Measurements from ENCODE around the gene PPP1R9A.

The PPP1R9A gene

GRCh38 chr7:95205665-95206225 is 298.4 kb downstream of the PPP1R9A start:
- Histone ChIP-seq H3K9me3 (ENCODE audit: control insufficient read depth, low read length) (no peaks in the 10 kb centered on the region), H3K27ac (ENCODE audit: insufficient read depth, low read length, poor library complexity, severe bottlenecking) (no peak overlapping the region), H3K36me3 (ENCODE audit: control insufficient read depth, insufficient read depth, low read length) (no peaks in the 10 kb centered on the region), H3K4me3 (ENCODE audit: insufficient read depth, low read depth, low read length, poor library complexity, severe bottlenecking) (no peak overlapping the region), H3K27me3 (replicated peaks; ENCODE audit: control insufficient read depth, insufficient read depth, low read length, poor library complexity, severe bottlenecking) (no peaks in the 10 kb centered on the region), H3K4me1 (ENCODE audit: control insufficient read depth, insufficient read depth, low read length, poor library complexity, severe bottlenecking) (no peaks in the 10 kb centered on the region)
- no peak for DNase-seq

- Histone ChIP-seq H3K4me1 (ENCODE audit: control insufficient read depth, insufficient read depth, low read length, poor library complexity, severe bottlenecking) (no peaks in the 10 kb centered on the region), H3K27me3 (replicated peaks; ENCODE audit: control insufficient read depth, insufficient read depth, low read length, poor library complexity, severe bottlenecking) (no peaks in the 10 kb centered on the region), H3K27ac (ENCODE audit: insufficient read depth, low read length, poor library complexity, severe bottlenecking) (no peak overlapping the region), H3K4me3 (ENCODE audit: insufficient read depth, low read depth, low read length, poor library complexity, severe bottlenecking) (no peak overlapping the region), H3K36me3 (ENCODE audit: control insufficient read depth, insufficient read depth, low read length) (no peaks in the 10 kb centered on the region), H3K9me3 (ENCODE audit: control insufficient read depth, low read length) (no peaks in the 10 kb centered on the region)
- no peak for DNase-seq
These were observed 301.9 kb downstream of the PPP1R9A start for GRCh38 chr7:95209276-95209675.

- no peaks in the 10 kb centered on the region for H3K4me1 ChIP-seq (ENCODE audit: control insufficient read depth, insufficient read depth, low read length, poor library complexity, severe bottlenecking)
- no peak overlapping the region for H3K27ac ChIP-seq (ENCODE audit: insufficient read depth, low read length, poor library complexity, severe bottlenecking)
- no peak for DNase-seq
- H3K9me3 ChIP-seq (ENCODE audit: control insufficient read depth, low read length): no peaks in the 10 kb centered on the region
- no peaks in the 10 kb centered on the region for H3K27me3 ChIP-seq (replicated peaks; ENCODE audit: control insufficient read depth, insufficient read depth, low read length, poor library complexity, severe bottlenecking)
- no peak overlapping the region for H3K4me3 ChIP-seq (ENCODE audit: insufficient read depth, low read depth, low read length, poor library complexity, severe bottlenecking)
- H3K36me3 ChIP-seq (ENCODE audit: control insufficient read depth, insufficient read depth, low read length): no peaks in the 10 kb centered on the region
These were observed 302.4 kb downstream of the PPP1R9A start for GRCh38 chr7:95209788-95210187.

- Histone ChIP-seq H3K4me1 (ENCODE audit: control insufficient read depth, insufficient read depth, low read length, poor library complexity, severe bottlenecking) (no peaks in the 10 kb centered on the region), H3K4me3 (ENCODE audit: insufficient read depth, low read depth, low read length, poor library complexity, severe bottlenecking) (no peak overlapping the region), H3K36me3 (ENCODE audit: control insufficient read depth, insufficient read depth, low read length) (no peaks in the 10 kb centered on the region), H3K27me3 (replicated peaks; ENCODE audit: control insufficient read depth, insufficient read depth, low read length, poor library complexity, severe bottlenecking) (no peaks in the 10 kb centered on the region), H3K27ac (ENCODE audit: insufficient read depth, low read length, poor library complexity, severe bottlenecking) (no peak overlapping the region), H3K9me3 (ENCODE audit: control insufficient read depth, low read length) (no peaks in the 10 kb centered on the region)
- no peak for DNase-seq
These were observed 305.8 kb downstream of the PPP1R9A start for GRCh38 chr7:95213148-95213547.

GRCh38 chr7:95213809-95214492 is 306.6 kb downstream of the PPP1R9A start:
- Histone ChIP-seq H3K27ac (ENCODE audit: insufficient read depth, low read length, poor library complexity, severe bottlenecking) (no peak overlapping the region), H3K4me1 (ENCODE audit: control insufficient read depth, insufficient read depth, low read length, poor library complexity, severe bottlenecking) (no peaks in the 10 kb centered on the region), H3K27me3 (replicated peaks; ENCODE audit: control insufficient read depth, insufficient read depth, low read length, poor library complexity, severe bottlenecking) (no peaks in the 10 kb centered on the region), H3K36me3 (ENCODE audit: control insufficient read depth, insufficient read depth, low read length) (no peaks in the 10 kb centered on the region), H3K9me3 (ENCODE audit: control insufficient read depth, low read length) (no peaks in the 10 kb centered on the region), H3K4me3 (ENCODE audit: insufficient read depth, low read depth, low read length, poor library complexity, severe bottlenecking) (no peak overlapping the region)
- no peak for DNase-seq

GRCh38 chr7:95219721-95220120 is 312.3 kb downstream of the PPP1R9A start:
- Histone ChIP-seq H3K27me3 (replicated peaks; ENCODE audit: control insufficient read depth, insufficient read depth, low read length, poor library complexity, severe bottlenecking) (no peaks in the 10 kb centered on the region), H3K36me3 (ENCODE audit: control insufficient read depth, insufficient read depth, low read length) (no peaks in the 10 kb centered on the region), H3K4me1 (ENCODE audit: control insufficient read depth, insufficient read depth, low read length, poor library complexity, severe bottlenecking) (no peaks in the 10 kb centered on the region), H3K27ac (ENCODE audit: insufficient read depth, low read length, poor library complexity, severe bottlenecking) (no peak overlapping the region), H3K4me3 (ENCODE audit: insufficient read depth, low read depth, low read length, poor library complexity, severe bottlenecking) (no peak overlapping the region), H3K9me3 (ENCODE audit: control insufficient read depth, low read length) (no peaks in the 10 kb centered on the region)
- DNase-seq: no peak

- no peak for DNase-seq
- H3K27me3 ChIP-seq (replicated peaks; ENCODE audit: control insufficient read depth, insufficient read depth, low read length, poor library complexity, severe bottlenecking): no peaks in the 10 kb centered on the region
- no peaks in the 10 kb centered on the region for H3K4me1 ChIP-seq (ENCODE audit: control insufficient read depth, insufficient read depth, low read length, poor library complexity, severe bottlenecking)
- no peak overlapping the region for H3K4me3 ChIP-seq (ENCODE audit: insufficient read depth, low read depth, low read length, poor library complexity, severe bottlenecking)
- H3K9me3 ChIP-seq (ENCODE audit: control insufficient read depth, low read length): no peaks in the 10 kb centered on the region
- H3K27ac ChIP-seq (ENCODE audit: insufficient read depth, low read length, poor library complexity, severe bottlenecking): no peak overlapping the region
- H3K36me3 ChIP-seq (ENCODE audit: control insufficient read depth, insufficient read depth, low read length): no peaks in the 10 kb centered on the region
These were observed 312.9 kb downstream of the PPP1R9A start for GRCh38 chr7:95220328-95220727.

- H3K9me3 ChIP-seq (ENCODE audit: control insufficient read depth, low read length): no peaks in the 10 kb centered on the region
- H3K4me1 ChIP-seq (ENCODE audit: control insufficient read depth, insufficient read depth, low read length, poor library complexity, severe bottlenecking): no peaks in the 10 kb centered on the region
- no peaks in the 10 kb centered on the region for H3K36me3 ChIP-seq (ENCODE audit: control insufficient read depth, insufficient read depth, low read length)
- no peak for DNase-seq
- no peaks in the 10 kb centered on the region for H3K27me3 ChIP-seq (replicated peaks; ENCODE audit: control insufficient read depth, insufficient read depth, low read length, poor library complexity, severe bottlenecking)
- H3K27ac ChIP-seq (ENCODE audit: insufficient read depth, low read length, poor library complexity, severe bottlenecking): no peak overlapping the region
- H3K4me3 ChIP-seq (ENCODE audit: insufficient read depth, low read depth, low read length, poor library complexity, severe bottlenecking): no peak overlapping the region
These were observed 317.9 kb downstream of the PPP1R9A start for GRCh38 chr7:95225301-95225700.

- Histone ChIP-seq H3K27me3 (replicated peaks; ENCODE audit: control insufficient read depth, insufficient read depth, low read length, poor library complexity, severe bottlenecking) (no peaks in the 10 kb centered on the region), H3K9me3 (ENCODE audit: control insufficient read depth, low read length) (no peaks in the 10 kb centered on the region), H3K4me3 (ENCODE audit: insufficient read depth, low read depth, low read length, poor library complexity, severe bottlenecking) (no peak overlapping the region), H3K36me3 (ENCODE audit: control insufficient read depth, insufficient read depth, low read length) (no peaks in the 10 kb centered on the region), H3K4me1 (ENCODE audit: control insufficient read depth, insufficient read depth, low read length, poor library complexity, severe bottlenecking) (no peaks in the 10 kb centered on the region), H3K27ac (ENCODE audit: insufficient read depth, low read length, poor library complexity, severe bottlenecking) (no peak overlapping the region)
- no peak for DNase-seq
These were observed 321.9 kb downstream of the PPP1R9A start for GRCh38 chr7:95229301-95229700.

GRCh38 chr7:95238252-95238943 is 331.0 kb downstream of the PPP1R9A start:
- Histone ChIP-seq H3K36me3 (ENCODE audit: control insufficient read depth, insufficient read depth, low read length) (no peaks in the 10 kb centered on the region), H3K27me3 (replicated peaks; ENCODE audit: control insufficient read depth, insufficient read depth, low read length, poor library complexity, severe bottlenecking) (no peaks in the 10 kb centered on the region), H3K4me3 (ENCODE audit: insufficient read depth, low read depth, low read length, poor library complexity, severe bottlenecking) (no peak overlapping the region), H3K27ac (ENCODE audit: insufficient read depth, low read length, poor library complexity, severe bottlenecking) (no peak overlapping the region), H3K4me1 (ENCODE audit: control insufficient read depth, insufficient read depth, low read length, poor library complexity, severe bottlenecking) (no peaks in the 10 kb centered on the region), H3K9me3 (ENCODE audit: control insufficient read depth, low read length) (no peaks in the 10 kb centered on the region)
- no peak for DNase-seq

Data from effector memory CD4-positive, alpha-beta T cell (primary cell).